Right lobe of liver (tissue), 6 donors: Measurements from ENCODE around the gene NALF2. TPM values are rescaled to one million over a fixed set of nuclear protein-coding genes. Genes with fewer than 3 reads are reported as not detected.

Source experiments
- ATAC-seq, 4 donors: fragments of 200-7000 bp; cut with Tn5 transposase; one replicate each; pipeline ENCODE4 v1.9.1; 2020; ENCODE audit warnings: mild to moderate bottlenecking in 4 of 4, moderate library complexity in 4 of 4
- DNase-seq, 3 donors: peaks; one replicate each; pipeline ENCODE4 v3.0.0-alpha.2; 2020
- H3K27ac ChIP-seq, 3 donors: fragments of 200-600 bp; one replicate each; pipeline ENCODE4 v1.8.0; 2022
- H3K27me3 ChIP-seq, 2 donors: fragments of 200-600 bp; one replicate each; pipeline ENCODE4 v1.8.0; 2022
- H3K36me3 ChIP-seq, 4 donors: fragments of 200-600 bp; sonication (generic) in 1 of 4; one replicate each; pipeline versions ENCODE4 v1.5.1 to v1.8.0; 2017 to 2022; ENCODE audit warnings: control low read depth in 1 of 4
- H3K4me1 ChIP-seq, 4 donors: fragments of 200-600 bp; sonication (generic) in 1 of 4; one replicate each; pipeline versions ENCODE4 v1.5.1 to v1.8.0; 2017 to 2022; ENCODE audit warnings: control low read depth in 1 of 4
- H3K4me3 ChIP-seq, 3 donors: fragments of 200-600 bp; one replicate each; pipeline ENCODE4 v1.8.0; 2022
- H3K9me3 ChIP-seq, 4 donors: fragments of 200-600 bp; sonication (generic) in 1 of 4; one replicate each; pipeline versions ENCODE4 v1.5.1 to v1.8.0; 2017 to 2022; ENCODE audit warnings: control low read depth in 1 of 4
- POLR2A ChIP-seq: fragments of 450-650 bp; IDR thresholded peaks from one replicate; pipeline ENCODE4 v1.6.1; 2017; ENCODE audit warnings: antibody characterized with exemption, mild to moderate bottlenecking
- WGBS: methylation state at CpG from one replicate; pipeline ENCODE4 v1.1.6; 2018; ENCODE audit warnings: low coverage, low lambda C conversion rate; ENCODE audit not compliant: insufficient coverage; ENCODE audit errors: missing lambda C conversion rate; 5-methylcytosine and 5-hydroxymethylcytosine counted together
- intact Hi-C, 2 donors: fragments of 100-400 bp; cut with DNase I; formaldehyde crosslinking; loops; one replicate each; pipeline versions ENCODE4 v1.11.2 to v1.14.1; 2022
- total RNA-seq, 6 experiments: library from RNA; depleted of rRNA in 2 of 6; stranded (reverse); fragments of >200 nt in 2 of 6; fragmentation: NEBNext Ultra II Directional in 3 of 6; extraction: Animal tissue kit (Norgen Biotek cat#: 25700) in 3 of 6; gene quantifications; one replicate each; pipeline versions ENCODE4 v1.1.0 to v1.2.4, GENCODE V29; 2016 to 2023
- TF ChIP-seq, protein P1 (sequence below), 4 donors: fragments of 200-600 bp in 3 of 4; fragments of 450-650 bp in 1 of 4; IDR thresholded peaks; one replicate each; pipeline versions ENCODE4 v1.5.1 to v1.8.0; 2016 to 2022; ENCODE audit warnings: antibody characterized with exemption in 4 of 4, mild to moderate bottlenecking in 2 of 4
- donor health status: DM: no; HTN: yes; CAD: no.
- donor health status: DM: no; HTN: no; CAD: no.
- donor health status: DM: no; HTN: no; CAD: no.
- donor health status: DM: no; HTN: yes; CAD: no.
- donor health status: DM: no; HTN: yes; CAD: no.

Gene NALF2
- total RNA-seq, 6 experiments from 2014 or later, result 0.13 to 0.40 (median 0.20) TPM

DNA sequence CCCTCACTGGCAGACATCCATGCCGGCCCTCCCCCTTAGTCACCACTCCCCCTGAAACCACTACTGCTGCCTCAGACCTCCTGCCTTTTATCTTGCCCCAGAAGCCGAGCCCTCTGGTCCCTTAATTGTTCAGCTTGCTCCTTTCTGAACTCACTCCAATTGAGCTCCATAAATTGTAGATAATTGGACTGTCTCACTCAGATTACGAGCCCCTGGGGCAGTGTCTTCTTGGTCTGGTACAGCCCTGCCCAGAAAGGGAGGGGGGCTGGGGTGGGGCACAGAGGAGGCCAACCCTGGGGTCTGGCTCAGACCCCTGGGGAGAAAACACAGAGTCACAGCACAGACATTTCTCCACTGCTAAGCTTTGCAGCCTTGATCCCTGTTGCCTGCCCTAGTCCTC, 39.4 kb downstream of the NALF2 start:
- no peak overlapping the region for H3K27ac ChIP-seq
- TF ChIP-seq, protein P1, sequence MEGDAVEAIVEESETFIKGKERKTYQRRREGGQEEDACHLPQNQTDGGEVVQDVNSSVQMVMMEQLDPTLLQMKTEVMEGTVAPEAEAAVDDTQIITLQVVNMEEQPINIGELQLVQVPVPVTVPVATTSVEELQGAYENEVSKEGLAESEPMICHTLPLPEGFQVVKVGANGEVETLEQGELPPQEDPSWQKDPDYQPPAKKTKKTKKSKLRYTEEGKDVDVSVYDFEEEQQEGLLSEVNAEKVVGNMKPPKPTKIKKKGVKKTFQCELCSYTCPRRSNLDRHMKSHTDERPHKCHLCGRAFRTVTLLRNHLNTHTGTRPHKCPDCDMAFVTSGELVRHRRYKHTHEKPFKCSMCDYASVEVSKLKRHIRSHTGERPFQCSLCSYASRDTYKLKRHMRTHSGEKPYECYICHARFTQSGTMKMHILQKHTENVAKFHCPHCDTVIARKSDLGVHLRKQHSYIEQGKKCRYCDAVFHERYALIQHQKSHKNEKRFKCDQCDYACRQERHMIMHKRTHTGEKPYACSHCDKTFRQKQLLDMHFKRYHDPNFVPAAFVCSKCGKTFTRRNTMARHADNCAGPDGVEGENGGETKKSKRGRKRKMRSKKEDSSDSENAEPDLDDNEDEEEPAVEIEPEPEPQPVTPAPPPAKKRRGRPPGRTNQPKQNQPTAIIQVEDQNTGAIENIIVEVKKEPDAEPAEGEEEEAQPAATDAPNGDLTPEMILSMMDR (IDR thresholded peaks at IDR 0.05), result no peak
- TF ChIP-seq POLR2A, result no peak
- no peaks in the 10 kb centered on the region for H3K36me3 ChIP-seq
- no peak overlapping the region for H3K4me3 ChIP-seq
- no peak for DNase-seq
- no peaks in the 10 kb centered on the region for H3K4me1 ChIP-seq
- ATAC-seq, result no peak
- 44% methylated on average over 3 of the region's 3 CpGs for WGBS
- intact Hi-C loops, result no loop called here
- H3K27me3 ChIP-seq, result peaks cover 0 to 5% of the 10 kb centered on the region in 2 donors
- H3K9me3 ChIP-seq, result no peaks in the 10 kb centered on the region

DNA sequence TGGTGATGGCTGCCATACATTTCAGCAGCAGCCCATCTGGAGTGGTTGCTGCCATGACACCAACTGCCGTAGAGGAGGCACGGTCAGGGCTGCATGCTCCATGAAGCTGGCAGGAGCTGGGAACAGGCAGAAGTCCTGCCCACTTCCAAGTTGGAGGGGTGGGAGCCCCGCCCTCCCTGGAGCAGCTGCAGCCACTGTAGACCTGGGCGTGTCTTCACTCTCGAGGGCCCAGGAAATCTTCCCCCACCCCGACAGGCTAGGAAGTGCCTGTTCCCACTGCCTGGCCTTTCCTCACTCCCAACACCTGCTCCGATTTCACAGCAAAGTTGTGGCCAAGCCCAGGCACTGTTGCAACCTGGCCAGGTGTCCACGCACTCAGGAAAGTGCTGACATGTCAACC, 42.3 kb downstream of the NALF2 start:
- peaks cover 0 to 8% of the 10 kb centered on the region in 2 donors for H3K27me3 ChIP-seq
- no peaks in the 10 kb centered on the region for H3K9me3 ChIP-seq
- 50% methylated on average over 2 of the region's 8 CpGs for WGBS
- H3K4me3 ChIP-seq, result no peak overlapping the region
- no peak for TF ChIP-seq POLR2A
- TF ChIP-seq, protein P1 (IDR thresholded peaks at IDR 0.05), result no peak
- intact Hi-C loops, result no loop called here
- H3K27ac ChIP-seq, result no peak overlapping the region
- H3K36me3 ChIP-seq, result no peaks in the 10 kb centered on the region
- no peaks in the 10 kb centered on the region for H3K4me1 ChIP-seq
- DNase-seq, result no peak
- no peak for ATAC-seq

DNA sequence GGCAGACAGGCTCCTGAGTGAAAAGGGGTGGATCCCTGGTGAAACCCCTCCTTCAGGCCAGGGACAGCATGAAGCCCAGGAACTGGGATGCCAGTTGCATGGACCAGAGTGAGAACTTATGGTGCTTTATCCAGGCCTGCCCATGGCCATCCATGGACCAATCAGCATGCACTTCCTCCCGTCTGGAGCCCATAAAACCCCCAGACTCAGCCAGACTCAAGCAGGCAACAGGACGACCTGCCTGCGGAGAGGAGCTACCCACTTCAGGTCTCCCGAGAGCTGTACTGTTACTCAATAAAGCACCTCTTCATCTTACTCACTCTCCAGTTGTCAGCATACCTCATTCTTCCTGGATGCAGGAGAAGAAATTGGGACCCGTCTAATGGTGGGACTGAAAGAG, 42.9 kb downstream of the NALF2 start:
- Histone ChIP-seq H3K4me3 (no peak overlapping the region), H3K36me3 (no peaks in the 10 kb centered on the region), H3K27me3 (peaks cover 0 to 8% of the 10 kb centered on the region in 2 donors), H3K27ac (no peak overlapping the region), H3K9me3 (no peaks in the 10 kb centered on the region), H3K4me1 (no peaks in the 10 kb centered on the region)
- no CpG with 5 or more reads among the region's 5 CpGs for WGBS
- intact Hi-C loops, result no loop called here
- DNase-seq (no peak), ATAC-seq (no peak)
- TF ChIP-seq, protein P1 (IDR thresholded peaks at IDR 0.05), result no peak
- TF ChIP-seq POLR2A, result no peak

DNA sequence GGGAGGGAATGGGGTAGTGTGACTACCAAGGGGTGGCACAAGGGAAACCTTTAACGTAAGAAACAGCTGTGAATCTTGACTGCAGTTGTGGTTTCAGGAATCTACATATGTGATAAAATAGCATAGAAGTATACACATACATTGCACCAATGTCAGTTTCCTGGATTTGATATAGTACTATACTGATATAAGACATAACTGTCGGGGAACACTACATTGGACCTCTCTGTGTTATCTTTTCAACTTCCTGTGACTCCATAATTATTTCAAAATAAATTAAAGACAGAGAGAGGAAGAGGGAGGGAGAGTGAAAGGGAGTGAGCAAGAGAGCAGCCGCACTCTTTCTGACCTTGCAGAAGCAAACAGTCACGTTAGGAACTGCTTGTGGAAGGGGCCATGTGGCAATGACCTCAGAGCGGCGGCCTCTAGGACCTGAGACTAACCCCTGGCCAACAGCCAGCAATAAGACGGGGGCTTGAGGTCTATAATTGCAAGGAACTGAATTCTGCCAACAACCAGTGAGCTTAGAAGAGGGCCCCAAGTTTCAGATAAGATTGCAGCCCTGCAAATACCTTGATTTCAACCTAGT, 47.4 kb downstream of the NALF2 start:
- no peaks in the 10 kb centered on the region for H3K36me3 ChIP-seq
- TF ChIP-seq POLR2A, result no peak
- TF ChIP-seq, protein P1 (IDR thresholded peaks at IDR 0.05), result no peak
- H3K4me3 ChIP-seq, result no peak overlapping the region
- ATAC-seq (peak in 1 of 4 donors; percentile 30), DNase-seq (no peak)
- no peaks in the 10 kb centered on the region for H3K9me3 ChIP-seq
- H3K4me1 ChIP-seq, result no peaks in the 10 kb centered on the region
- 36% methylated on average over 7 of the region's 7 CpGs for WGBS
- H3K27me3 ChIP-seq, result peaks cover 0 to 3% of the 10 kb centered on the region in 2 donors
- intact Hi-C loops, result no loop called here
- no peak overlapping the region for H3K27ac ChIP-seq
